ENCODE measurements around the gene TBX3.

Gene TBX3

DNA sequence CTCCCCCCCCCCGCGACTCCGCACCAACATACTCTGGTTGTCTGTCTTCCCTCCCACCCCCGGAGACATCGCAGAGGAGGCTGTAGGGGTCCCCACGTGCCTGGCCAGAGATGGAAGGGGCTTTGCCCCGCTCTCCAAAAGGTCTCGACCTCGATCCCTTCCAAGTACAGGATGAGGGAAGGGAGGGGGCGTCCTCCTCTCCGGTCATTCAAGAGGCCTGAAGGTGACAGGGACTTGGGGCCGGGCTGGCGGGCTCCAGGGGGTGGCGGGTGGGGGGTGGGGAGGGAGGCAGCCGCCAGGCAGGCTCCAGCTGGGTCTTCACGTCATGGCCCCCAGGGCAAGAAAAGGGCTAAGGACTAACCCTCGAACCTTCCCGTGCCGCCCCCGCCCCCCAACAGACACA is 15.1 kb downstream of the TBX3 start:
- DNase-seq = no peak

DNA sequence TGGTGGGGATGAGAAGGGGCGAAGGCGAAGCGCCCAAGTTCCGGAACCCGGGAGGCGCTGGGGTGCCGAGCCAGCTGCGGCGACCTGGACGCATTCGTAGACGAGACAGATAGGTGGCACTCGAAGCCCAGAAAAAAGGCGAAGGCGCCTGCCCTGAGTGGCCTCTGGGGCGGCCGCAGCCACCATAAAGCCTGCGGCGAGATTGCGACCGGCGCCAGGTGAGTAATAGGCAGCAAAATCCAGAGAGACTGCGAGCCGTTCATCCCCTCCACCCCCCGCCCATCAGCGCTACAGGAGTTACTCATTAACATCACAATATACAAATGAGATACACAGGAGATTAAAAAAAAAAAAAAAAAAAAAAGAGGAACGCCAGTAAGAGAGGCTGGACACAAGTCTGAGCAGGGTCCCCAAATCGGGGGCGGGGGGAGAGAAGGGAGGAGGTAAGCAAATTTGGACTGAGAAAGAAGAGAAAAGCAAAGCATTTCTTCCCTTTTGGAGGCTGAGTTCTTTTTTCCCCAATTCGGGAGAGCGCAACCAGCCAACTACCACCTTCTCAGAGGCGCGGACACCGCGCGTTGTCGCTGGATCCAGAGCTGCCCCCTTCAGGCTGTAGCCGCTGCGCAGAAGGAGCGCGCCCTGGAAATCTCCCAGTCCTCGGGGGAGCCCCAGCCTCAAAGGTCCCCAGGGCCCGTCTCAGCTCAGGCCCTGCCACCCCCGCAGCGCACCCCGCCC is 15.7 kb downstream of the TBX3 start:
- peak in 35 of 56 donors; percentile 1 to 66 (median 12) for DNase-seq

- no peak for DNase-seq
These were observed 16.3 kb downstream of the TBX3 start for GRCh38 chr12:114667669-114668150.

DNA sequence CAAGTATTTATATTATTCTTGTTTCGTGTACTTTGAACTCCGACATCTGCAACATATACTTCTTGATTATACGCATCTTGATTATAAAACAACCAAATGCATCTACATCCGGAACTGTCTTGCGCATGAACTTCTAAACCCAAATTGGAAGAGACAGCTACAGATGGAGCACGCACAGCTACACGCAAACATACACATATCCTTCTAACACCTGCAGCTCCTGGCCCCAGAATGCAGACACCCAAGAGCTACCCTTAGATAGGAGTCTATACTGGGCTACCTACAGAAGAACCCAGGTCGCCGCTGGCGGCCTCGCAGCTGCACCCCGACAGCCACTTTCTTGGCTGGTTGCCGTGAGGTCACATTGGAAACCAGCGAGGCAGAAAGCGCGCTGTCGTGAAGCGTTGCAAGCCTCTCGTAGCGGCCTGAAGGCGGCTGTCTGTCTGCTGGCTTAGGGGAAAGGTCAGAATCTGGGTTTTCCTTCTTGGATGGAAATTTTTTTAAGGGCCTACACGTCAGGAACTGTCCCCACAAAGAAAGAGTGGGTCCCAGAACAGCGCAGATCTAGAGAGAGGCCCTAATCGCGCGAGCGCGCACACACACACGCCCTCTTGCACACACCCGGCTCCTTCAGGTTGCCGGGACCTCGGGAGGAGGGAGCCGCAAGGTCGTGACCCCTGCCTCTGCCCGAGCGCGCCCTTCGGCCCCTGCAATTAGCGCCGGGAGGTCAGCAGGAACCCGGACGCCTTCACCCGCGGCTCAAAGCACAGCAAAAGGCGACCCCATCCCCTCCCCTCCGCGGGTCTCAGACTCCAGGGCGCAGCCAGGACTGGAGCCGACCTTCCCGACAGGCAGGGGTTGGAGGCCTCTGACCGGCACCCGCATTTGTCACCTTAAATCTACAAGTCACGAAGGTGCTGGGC is 17.0 kb downstream of the TBX3 start:
- DNase-seq = no peak

DNA sequence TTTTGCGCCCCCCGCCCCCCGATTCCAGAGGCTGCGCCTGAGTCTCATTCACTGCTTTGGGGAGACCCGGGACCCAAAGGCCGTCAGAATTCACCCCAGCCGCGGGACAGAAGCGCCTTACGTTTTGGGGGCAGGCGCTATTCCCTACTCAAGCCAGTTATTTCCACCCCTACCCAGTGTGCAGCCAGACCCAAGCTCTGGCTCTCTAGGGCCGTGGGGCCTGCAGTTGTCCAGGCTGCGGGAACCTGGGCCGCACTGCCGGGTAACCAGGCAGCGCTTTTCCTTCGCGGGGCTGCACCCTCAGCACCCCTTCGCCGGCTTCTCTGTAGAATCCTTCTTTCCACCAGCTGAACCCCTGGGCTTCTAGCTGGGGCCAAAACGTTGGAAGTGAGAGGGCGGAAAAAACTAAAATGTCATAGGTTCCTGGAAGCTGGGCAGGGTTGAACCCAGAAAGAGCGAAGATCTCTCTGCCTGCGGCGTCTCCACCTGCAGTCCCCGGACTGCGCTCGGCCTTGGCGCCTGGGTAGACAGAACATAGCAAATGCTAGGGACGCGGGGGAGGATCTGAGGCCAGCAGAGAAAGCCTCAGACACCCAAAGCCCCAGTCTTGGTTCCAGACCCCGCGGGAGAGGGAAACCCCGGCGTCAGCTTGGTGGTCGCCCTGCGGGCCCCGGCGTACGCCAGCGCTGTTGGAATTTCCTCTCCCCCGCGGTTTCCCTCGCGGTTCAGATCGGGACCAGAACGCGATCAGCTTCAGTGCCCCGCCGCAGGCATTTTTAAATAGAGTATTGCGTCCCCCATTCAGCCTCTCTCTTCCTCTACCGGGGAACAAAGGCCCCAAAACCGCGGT is 18.3 kb downstream of the TBX3 start:
- DNase-seq = no peak

DNA sequence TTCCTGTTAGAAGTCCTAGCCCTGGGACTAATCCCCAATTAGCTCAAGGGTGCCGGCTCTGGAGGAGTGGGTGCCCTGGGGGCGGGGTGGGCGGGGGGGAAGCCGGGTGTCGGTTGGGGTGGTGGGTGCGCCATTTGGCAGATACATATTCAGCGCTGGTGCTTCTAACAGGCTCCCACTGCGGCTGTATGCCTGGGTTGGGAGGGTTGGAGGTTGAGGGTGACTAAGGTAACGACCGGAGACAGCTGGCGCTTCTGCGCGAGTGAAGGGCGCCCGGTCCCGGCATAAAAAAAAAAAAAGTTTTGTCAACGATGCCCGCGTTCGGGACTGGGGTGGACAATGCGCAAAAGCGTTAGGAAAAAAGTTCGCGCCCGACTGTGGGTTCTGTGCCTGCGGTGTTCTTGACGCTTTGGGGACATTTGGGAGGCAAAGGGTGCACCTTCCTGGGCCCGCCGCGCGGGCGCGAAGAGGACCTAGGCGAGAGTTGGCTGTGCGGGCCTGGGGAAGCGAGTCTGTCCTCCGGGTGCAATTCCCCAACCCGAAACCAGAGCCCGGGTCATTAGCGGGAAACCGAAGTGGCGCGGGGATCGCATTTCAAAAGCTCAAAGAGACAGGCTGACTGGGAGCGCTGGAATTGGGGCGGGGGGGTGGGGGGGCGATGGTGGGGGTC is 19.2 kb downstream of the TBX3 start:
- no peak for DNase-seq

- peak in 46 of 56 donors; percentile 1 to 86 (median 31) for DNase-seq
These were observed 21.3 kb downstream of the TBX3 start for GRCh38 chr12:114662512-114663177.

DNA sequence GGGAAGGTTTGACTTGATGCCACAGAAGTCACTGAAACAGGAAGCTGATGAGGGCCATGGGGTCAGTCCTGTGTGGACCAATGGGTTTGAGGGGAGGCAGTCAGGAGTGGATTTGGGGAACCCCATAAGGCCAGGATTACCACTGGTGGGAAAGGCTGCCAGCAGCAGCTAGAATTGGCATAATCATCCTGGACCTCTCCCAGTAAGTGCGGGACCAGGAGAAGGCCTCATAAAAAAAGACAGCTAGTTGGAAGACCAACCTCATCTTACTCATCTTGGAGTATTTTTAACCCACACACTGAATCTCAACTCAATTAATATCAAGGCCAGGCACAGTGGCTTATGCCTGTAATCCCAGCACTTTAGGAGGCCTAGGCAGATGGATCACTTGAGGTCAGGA is 22.7 kb downstream of the TBX3 start:
- no peak for DNase-seq

GRCh38 chr12:114659084-114659483 is 24.9 kb downstream of the TBX3 start:
- no peak for DNase-seq

DNA sequence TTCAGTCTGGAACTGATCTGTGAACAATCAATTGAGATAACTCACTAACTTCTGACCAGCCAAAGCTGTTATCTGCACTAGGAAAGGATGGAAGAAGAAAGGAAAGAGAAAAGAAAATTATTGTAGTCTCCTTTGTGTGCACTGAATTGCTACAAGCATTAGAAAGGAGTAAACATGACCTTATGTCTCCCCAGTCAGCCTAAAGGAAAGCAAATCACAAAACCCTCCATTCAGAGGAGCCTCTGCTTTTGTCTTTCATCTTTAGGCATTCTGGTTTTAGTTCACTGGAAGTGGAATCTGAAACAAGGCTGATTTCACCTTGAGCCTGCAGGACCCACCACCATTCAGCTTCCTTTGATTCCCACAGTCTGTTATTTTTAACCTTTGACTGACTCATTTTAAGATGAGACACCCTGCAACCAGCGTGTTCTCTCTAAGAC is 26.0 kb downstream of the TBX3 start:
- DNase-seq = no peak

DNA sequence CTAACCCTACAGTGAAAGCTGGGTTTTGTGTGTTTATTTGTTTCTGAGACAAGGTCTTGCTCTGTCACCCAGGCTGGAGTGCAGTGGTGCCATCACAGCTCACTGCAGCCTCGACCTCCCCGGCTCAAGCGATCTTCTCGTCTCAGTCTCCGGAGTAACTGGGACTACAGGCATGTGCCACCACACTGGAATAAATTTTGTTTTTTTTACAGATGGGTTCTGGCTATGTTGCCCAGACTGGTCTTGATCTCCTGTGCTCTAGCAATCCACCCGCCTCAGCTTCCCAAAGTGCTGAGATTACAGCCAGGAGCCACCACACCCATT is 26.4 kb downstream of the TBX3 start:
- DNase-seq = no peak

- DNase-seq = no peak
These were observed 26.9 kb downstream of the TBX3 start for GRCh38 chr12:114656906-114657596.

DNA sequence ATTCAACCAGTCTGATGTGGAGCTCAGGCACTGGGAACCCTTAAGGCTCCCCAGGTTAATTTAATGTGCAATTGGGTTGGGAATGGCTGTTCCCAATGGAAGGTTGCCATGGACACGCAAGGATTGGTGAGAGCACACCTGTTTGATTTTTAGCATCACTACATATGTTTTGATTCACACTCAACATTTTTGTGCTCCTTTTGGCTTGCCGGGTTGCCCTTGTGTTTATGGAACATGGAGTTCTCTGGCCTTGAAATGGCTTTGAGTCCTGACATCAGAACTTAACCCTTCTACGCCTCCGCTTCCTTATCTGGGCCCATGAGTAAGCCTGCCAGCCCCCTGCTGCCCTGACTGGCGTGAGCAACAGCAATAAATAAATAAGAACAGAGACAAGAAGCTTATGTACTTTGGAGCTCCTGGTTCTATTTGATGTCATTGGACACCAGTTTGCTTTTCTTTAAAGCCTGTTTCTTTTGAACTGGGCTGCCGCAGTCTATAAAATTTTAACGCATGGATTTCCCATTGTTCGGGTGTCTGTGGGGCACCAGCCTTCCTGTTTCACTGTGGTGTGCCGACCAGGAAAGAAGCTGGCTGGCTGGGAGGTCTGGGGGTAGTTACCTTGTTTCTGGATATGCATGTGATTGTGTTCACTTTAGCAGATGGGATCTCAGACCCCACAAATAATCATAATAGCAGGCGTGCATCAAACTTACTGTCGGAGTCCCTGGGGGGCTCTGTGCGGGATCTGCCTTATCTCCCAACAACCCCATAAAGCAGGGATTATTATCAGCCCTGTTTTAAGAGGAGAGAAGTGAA is 27.8 kb downstream of the TBX3 start:
- DNase-seq = no peak

DNA sequence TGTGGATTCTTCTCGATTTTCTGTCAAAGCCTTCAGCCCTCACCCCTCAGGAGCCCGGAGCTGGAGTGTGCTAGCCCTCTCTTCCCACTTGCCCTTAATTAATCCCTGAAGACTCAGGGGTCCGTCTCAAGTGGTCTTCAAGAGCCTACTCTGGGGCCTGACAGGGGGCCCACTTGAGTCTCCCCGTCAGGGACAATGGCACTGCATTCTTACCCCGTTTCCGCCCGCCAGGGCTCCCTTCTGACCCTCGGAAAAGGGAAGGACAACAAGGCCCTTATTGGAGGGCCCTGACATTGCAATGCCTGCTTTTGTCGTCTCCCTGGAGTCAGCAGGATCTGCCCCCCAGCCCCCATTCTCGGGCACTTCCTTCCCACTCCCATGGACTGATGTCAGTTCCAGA is 34.4 kb downstream of the TBX3 start:
- no peak for DNase-seq

DNA sequence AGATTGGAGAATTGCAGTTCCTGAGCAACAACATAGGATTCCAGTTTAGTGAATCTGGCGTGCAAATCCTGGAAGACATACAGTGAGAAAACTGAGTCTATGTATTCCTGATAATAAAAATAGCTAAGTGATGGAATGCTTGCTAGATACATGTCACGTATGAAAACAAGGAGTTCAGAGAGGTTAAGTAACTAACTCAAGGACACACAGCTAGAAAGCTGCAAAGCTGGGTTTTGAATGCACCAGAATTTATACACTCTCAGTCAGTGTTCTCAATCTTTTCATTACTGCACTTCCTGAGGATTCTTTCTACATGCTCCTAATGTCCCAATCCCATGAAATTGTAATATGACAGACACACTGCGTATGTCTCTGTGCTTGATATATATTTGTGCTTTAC is 35.3 kb downstream of the TBX3 start:
- no peak for DNase-seq

DNA sequence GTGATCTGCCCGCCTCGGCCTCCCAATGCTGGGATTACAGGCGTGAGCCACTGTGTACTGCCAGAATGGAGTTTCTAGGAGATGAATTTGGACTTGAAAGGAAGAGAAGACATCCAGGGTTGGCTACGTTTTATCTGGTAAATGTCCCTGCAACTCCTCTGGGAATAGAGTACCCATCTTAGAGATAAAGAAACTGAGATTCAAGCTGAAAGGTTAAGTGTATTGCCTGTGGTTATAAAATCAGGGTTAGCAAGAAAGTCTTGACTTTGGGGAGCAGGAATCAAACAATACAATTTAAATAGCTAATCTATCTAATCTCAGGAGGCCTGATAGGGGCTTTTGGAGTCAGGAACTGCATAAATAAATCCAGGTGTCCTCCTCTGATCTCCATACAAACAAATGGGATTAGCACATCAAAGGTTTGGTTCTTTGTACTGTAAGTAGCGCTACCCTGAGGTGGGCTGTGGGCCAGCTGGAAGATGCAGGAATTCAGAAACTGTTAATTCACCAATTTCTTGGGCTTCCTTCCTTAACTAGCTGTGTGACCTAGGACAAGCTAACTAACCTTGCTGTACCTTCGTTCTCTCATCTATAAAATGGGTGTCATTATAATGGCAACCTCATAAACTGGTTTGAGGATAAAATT is 45.1 kb downstream of the TBX3 start:
- DNase-seq = no peak

GRCh38 chr12:114636723-114637480 is 47.1 kb downstream of the TBX3 start:
- peak in 4 of 56 donors; percentile 1 to 9 (median 2) for DNase-seq

GRCh38 chr12:114631242-114631641 is 52.7 kb downstream of the TBX3 start:
- no peak for DNase-seq
